GM12878 (cell line): ENCODE data around the gene SRRM3.

Experiments
- ASH2L ChIP-seq: fragments of 300-600, 200-600 bp; sonication (generic); IDR thresholded peaks from 2 replicates; pipeline ENCODE4 v1.6.1; 2017; ENCODE audit warnings: low read depth, mild to moderate bottlenecking, borderline replicate concordance
- EP300 ChIP-seq, 2 experiments: fragments of 150-350 bp in 1 of 2; IDR thresholded peaks; 2 replicates each; pipeline ENCODE4 v1.6.1; 2011 to 2012; ENCODE audit warnings: low read depth in 2 of 2, low read length in 2 of 2, borderline replicate concordance in 1 of 2, improper control_type of control experiment in 1 of 2, inconsistent platforms in 1 of 2; ENCODE audit not compliant: control insufficient read depth in 1 of 2
- IRF4 ChIP-seq: IDR thresholded peaks from 2 replicates; pipeline ENCODE4 v1.6.1; 2011; ENCODE audit warnings: low read depth, low read length
- NFYB ChIP-seq: IDR thresholded peaks from 2 replicates; pipeline ENCODE4 v1.6.1; 2011; ENCODE audit warnings: low read depth, mild to moderate bottlenecking, low read length, improper control_type of control experiment, moderate library complexity; ENCODE audit not compliant: insufficient read depth
- POLR2A ChIP-seq: IDR thresholded peaks from 2 replicates; pipeline ENCODE4 v1.6.1; 2011; ENCODE audit warnings: low read depth, mild to moderate bottlenecking, low read length
- POLR2AphosphoS2 ChIP-seq: IDR thresholded peaks from 2 replicates; pipeline ENCODE4 v1.6.1; 2011; ENCODE audit warnings: low read depth, mild to moderate bottlenecking, low read length, improper control_type of control experiment, moderate library complexity
- POLR2AphosphoS5 ChIP-seq: IDR thresholded peaks from 2 replicates; pipeline ENCODE4 v1.6.1; 2011; ENCODE audit warnings: mild to moderate bottlenecking, low read length, inconsistent platforms
- SUPT20H ChIP-seq: IDR thresholded peaks from 2 replicates; pipeline ENCODE4 v1.6.1; 2011; ENCODE audit warnings: low read depth, mild to moderate bottlenecking, low read length, moderate library complexity, borderline replicate concordance; ENCODE audit not compliant: control insufficient read depth
- TBL1XR1 ChIP-seq: IDR thresholded peaks from 2 replicates; pipeline ENCODE4 v1.6.1; 2012; ENCODE audit warnings: low read depth, low read length, improper control_type of control experiment
- TCF12 ChIP-seq: IDR thresholded peaks from 2 replicates; pipeline ENCODE4 v1.6.1; 2011; ENCODE audit warnings: low read depth, mild to moderate bottlenecking, low read length
- YY1 ChIP-seq: IDR thresholded peaks from 2 replicates; pipeline ENCODE4 v1.6.1; 2011; ENCODE audit warnings: low read depth, mild to moderate bottlenecking, low read length
- ZNF274 ChIP-seq: IDR thresholded peaks from one replicate; pipeline ENCODE4 v1.8.0; 2011; ENCODE audit not compliant: insufficient read length, insufficient read depth
- TF ChIP-seq, protein P1 (sequence below), 3 experiments: IDR thresholded peaks in 2 of 3; conservative IDR thresholded peaks in 1 of 3; 2 replicates each; pipeline ENCODE4 v1.5.1; 2011; ENCODE audit warnings: low read depth in 3 of 3, low read length in 3 of 3, mild to moderate bottlenecking in 3 of 3, control low read depth in 2 of 3, moderate library complexity in 2 of 3, inconsistent platforms in 1 of 3, mixed read lengths in 1 of 3; ENCODE audit not compliant: control insufficient read depth in 2 of 3, insufficient read depth in 1 of 3; ENCODE audit errors: extremely low read depth in 1 of 3
- TF ChIP-seq, protein P2 (sequence below): IDR thresholded peaks from 2 replicates; pipeline ENCODE4 v1.6.1; 2011; ENCODE audit warnings: low read depth, mild to moderate bottlenecking, low read length, moderate library complexity, borderline replicate concordance; ENCODE audit errors: extremely low read depth

DNA sequence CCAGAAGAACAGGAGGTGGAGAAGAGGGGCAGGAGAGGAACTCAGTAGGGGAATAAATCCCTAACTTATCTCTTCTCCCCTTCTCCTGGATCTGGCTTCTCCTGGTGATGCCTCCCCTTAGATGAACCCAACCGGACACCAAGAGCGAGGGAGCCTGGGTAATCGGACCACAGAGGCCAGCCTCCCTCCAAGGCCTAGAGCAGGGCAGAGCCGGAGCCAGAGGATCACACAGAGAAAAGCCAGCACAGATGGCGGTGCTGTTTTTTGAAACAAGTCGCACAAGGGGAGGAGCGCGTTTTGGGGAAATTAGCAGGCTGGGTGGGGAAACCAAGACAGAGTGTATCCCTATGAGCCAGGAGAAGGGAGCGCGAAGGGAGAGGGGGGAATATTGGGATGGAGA, 4.9 kb upstream of the SRRM3 start:
- TF ChIP-seq ZNF274, result no peak
- TF ChIP-seq EP300 (IDR thresholded peaks at IDR 0.05; ENCODE audit: borderline replicate concordance in 1 of 2, control insufficient read depth in 1 of 2, low read depth in 2 of 2, low read length in 2 of 2), result no peak
- no peak for TF ChIP-seq POLR2AphosphoS2
- TF ChIP-seq ASH2L, result no peak
- no peak for TF ChIP-seq IRF4
- no peak for TF ChIP-seq YY1
- no peak for TF ChIP-seq NFYB
- TF ChIP-seq POLR2AphosphoS5, result no peak
- TF ChIP-seq SUPT20H, result no peak
- no peak for TF ChIP-seq TBL1XR1
- TF ChIP-seq, protein P1, sequence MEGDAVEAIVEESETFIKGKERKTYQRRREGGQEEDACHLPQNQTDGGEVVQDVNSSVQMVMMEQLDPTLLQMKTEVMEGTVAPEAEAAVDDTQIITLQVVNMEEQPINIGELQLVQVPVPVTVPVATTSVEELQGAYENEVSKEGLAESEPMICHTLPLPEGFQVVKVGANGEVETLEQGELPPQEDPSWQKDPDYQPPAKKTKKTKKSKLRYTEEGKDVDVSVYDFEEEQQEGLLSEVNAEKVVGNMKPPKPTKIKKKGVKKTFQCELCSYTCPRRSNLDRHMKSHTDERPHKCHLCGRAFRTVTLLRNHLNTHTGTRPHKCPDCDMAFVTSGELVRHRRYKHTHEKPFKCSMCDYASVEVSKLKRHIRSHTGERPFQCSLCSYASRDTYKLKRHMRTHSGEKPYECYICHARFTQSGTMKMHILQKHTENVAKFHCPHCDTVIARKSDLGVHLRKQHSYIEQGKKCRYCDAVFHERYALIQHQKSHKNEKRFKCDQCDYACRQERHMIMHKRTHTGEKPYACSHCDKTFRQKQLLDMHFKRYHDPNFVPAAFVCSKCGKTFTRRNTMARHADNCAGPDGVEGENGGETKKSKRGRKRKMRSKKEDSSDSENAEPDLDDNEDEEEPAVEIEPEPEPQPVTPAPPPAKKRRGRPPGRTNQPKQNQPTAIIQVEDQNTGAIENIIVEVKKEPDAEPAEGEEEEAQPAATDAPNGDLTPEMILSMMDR (IDR thresholded peaks at IDR 0.05 in 2 of 3, conservative IDR thresholded peaks at IDR 0.05 in 1 of 3; ENCODE audit: control insufficient read depth in 2 of 3, extremely low read depth in 1 of 3, insufficient read depth in 1 of 3, low read depth in 3 of 3, low read length in 3 of 3), result no peak
- TF ChIP-seq POLR2A, result no peak
- TF ChIP-seq TCF12, result no peak
- TF ChIP-seq, protein P2, sequence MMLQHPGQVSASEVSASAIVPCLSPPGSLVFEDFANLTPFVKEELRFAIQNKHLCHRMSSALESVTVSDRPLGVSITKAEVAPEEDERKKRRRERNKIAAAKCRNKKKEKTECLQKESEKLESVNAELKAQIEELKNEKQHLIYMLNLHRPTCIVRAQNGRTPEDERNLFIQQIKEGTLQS, result no peak
